PC-3 (cell line): ENCODE data around the gene EPB41L5. TPM values are rescaled to one million over a fixed set of nuclear protein-coding genes. Genes with fewer than 3 reads are reported as not detected.
"Not testable (repeated sequence)": the region's sequence is repeated elsewhere in the genome, so short reads cannot be mapped to it uniquely, and the experiment has no call there.

Experiments
- ATAC-seq: fragments of 200-7000 bp; cut with Tn5 transposase; 2 replicates; pipeline ENCODE4 v1.9.1; 2020; ENCODE audit warnings: mild to moderate bottlenecking, moderate library complexity
- BruUV-seq: library from RNA; stranded (reverse); fragments of 400-500 nt; replicated peaks from 2 replicates; lab custom pipeline; 2021; lab: Mats Ljungman, UMichigan
- CTCF ChIA-PET: fragments of 300-600 bp; sonication (Branson Sonifier 250); formaldehyde crosslinking; loops from one replicate; lab custom pipeline; 2022; ENCODE audit warnings: antibody characterized with exemption; lab: Charles Lee
- POLR2A ChIA-PET: fragments of 300-600 bp; sonication (Branson Sonifier 250); formaldehyde crosslinking; loops from one replicate; lab custom pipeline; 2022; ENCODE audit warnings: antibody characterized with exemption; ENCODE audit not compliant: unreplicated experiment; lab: Charles Lee
- DNase-seq: peaks from one replicate; pipeline ENCODE4 v3.0.0-alpha.2; 2015
- H2AFZ ChIP-seq: fragments of 300-600 bp; sonication (generic); 2 replicates; pipeline ENCODE4 v1.6.0; 2016; ENCODE audit warnings: antibody characterized with exemption, low read length
- H3F3A ChIP-seq: fragments of 300-600 bp; sonication (generic); one replicate; pipeline ENCODE4 v1.6.0; 2017; ENCODE audit warnings: antibody characterized with exemption, low read length, control low read depth, mild to moderate bottlenecking; ENCODE audit not compliant: unreplicated experiment
- H3K27ac ChIP-seq: fragments of 300-600 bp; sonication (generic); 2 replicates; pipeline ENCODE4 v1.5.1; 2016; ENCODE audit warnings: mild to moderate bottlenecking, low read length
- H3K27me3 ChIP-seq: fragments of 300-600 bp; sonication (generic); 2 replicates; pipeline ENCODE4 v1.6.1; 2016; ENCODE audit warnings: low read length, mixed read lengths
- H3K36me3 ChIP-seq: fragments of 300-600 bp; sonication (generic); 2 replicates; pipeline ENCODE4 v1.6.1; 2016; ENCODE audit warnings: low read depth, mixed run types, low read length, mixed read lengths
- H3K4me1 ChIP-seq: fragments of 300-600 bp; sonication (generic); 2 replicates; pipeline ENCODE4 v1.5.1; 2016; ENCODE audit warnings: low read length; ENCODE audit not compliant: insufficient read depth
- H3K4me2 ChIP-seq: fragments of 300-600 bp; sonication (generic); 2 replicates; pipeline ENCODE4 v1.6.0; 2016; ENCODE audit warnings: low read length
- H3K4me3 ChIP-seq: fragments of 300-600 bp; sonication (generic); 2 replicates; pipeline ENCODE4 v1.5.1; 2016; ENCODE audit warnings: mild to moderate bottlenecking, low read length, mixed read lengths
- H3K79me2 ChIP-seq: fragments of 300-600 bp; sonication (generic); 2 replicates; pipeline ENCODE4 v1.6.1; 2017; ENCODE audit warnings: low read length, mixed read lengths
- H3K9ac ChIP-seq: fragments of 300-600 bp; sonication (generic); 2 replicates; pipeline ENCODE4 v1.6.0; 2016; ENCODE audit warnings: mild to moderate bottlenecking, low read length
- H3K9me2 ChIP-seq: fragments of 300-600 bp; sonication (generic); replicated peaks from 2 replicates; pipeline ENCODE4 v1.6.1; 2016; ENCODE audit warnings: mixed run types, low read length, mixed read lengths
- H3K9me3 ChIP-seq: fragments of 300-600 bp; sonication (generic); 2 replicates; pipeline ENCODE4 v1.6.1; 2016; ENCODE audit warnings: low read length, mixed read lengths
- H4K20me1 ChIP-seq: fragments of 300-600 bp; sonication (generic); 2 replicates; pipeline ENCODE4 v1.6.1; 2016; ENCODE audit warnings: low read length, mixed read lengths
- CTCF ChIP-seq: fragments of 300-600 bp; sonication (generic); conservative IDR thresholded peaks from 2 replicates; pipeline ENCODE4 v1.5.1; 2017; ENCODE audit warnings: antibody characterized with exemption, low read depth, mild to moderate bottlenecking, low read length
- EZH2 ChIP-seq: fragments of 300-600 bp; sonication (generic); IDR thresholded peaks from one replicate; pipeline ENCODE4 v1.6.1; 2017; ENCODE audit warnings: antibody characterized with exemption, mild to moderate bottlenecking, low read length; ENCODE audit not compliant: unreplicated experiment
- EZH2phosphoT487 ChIP-seq: fragments of 300-600 bp; sonication (generic); IDR thresholded peaks from 2 replicates; pipeline ENCODE4 v1.6.1; 2018; ENCODE audit warnings: mild to moderate bottlenecking, antibody characterized with exemption, low read length, borderline replicate concordance
- intact Hi-C: fragments of 100-400 bp; cut with micrococcal nuclease; formaldehyde crosslinking; loops from 2 replicates; pipeline ENCODE4 v1.9.0; 2023
- total RNA-seq: library from RNA; depleted of rRNA; stranded (reverse); fragments of >200 nt; gene quantifications from 2 replicates; pipeline ENCODE4 v1.2.3, GENCODE V29; 2014

EPB41L5 gene
- total RNA-seq, 1 experiment from 2014 or later: 11.7 TPM

- Histone ChIP-seq H3K4me3 (no peak overlapping the region), H3K4me1 (peaks cover 25% of the 10 kb centered on the region), H3K9ac (peak overlapping the region; percentile 47; the same call in 1 of the 2 replicates), H4K20me1 (no peaks in the 10 kb centered on the region), H3K27me3 (no peaks in the 10 kb centered on the region), H3K27ac (peak overlapping the region; percentile 93), H3K36me3 (no peaks in the 10 kb centered on the region), H2AFZ (peak overlapping the region; percentile 35; the same call in 1 of the 2 replicates), H3K79me2 (no peaks in the 10 kb centered on the region), H3K9me3 (no peaks in the 10 kb centered on the region), H3K4me2 (peak overlapping the region; percentile 62), H3K9me2 (no peaks in the 10 kb centered on the region), H3F3A (peaks cover 3% of the 10 kb centered on the region)
- intact Hi-C loops: loop anchor here (1.0 kb wide), 1 partner anchor 24 kb away; no protein-coding TSS in a partner anchor
- DNase-seq (peak; percentile 24), ATAC-seq (peak; percentile 2; the same call in 1 of the 2 replicates)
- ChIA-PET CTCF (interaction anchor here (0.6 to 0.7 kb wide), 2 partner anchors 25 to 112 kb away, joined by 3 to 4 read pairs; no protein-coding TSS in a partner anchor), POLR2A (no interaction called here)
- BruUV-seq: no TSS peak
- no peak for TF ChIP-seq EZH2phosphoT487
- TF ChIP-seq CTCF: no peak
- TF ChIP-seq EZH2: no peak
These were observed 120.8 kb downstream of the EPB41L5 start for GRCh38 chr2:120133572-120134244.

GRCh38 chr2:120134263-120134662 is 121.4 kb downstream of the EPB41L5 start:
- BruUV-seq: no TSS peak
- no peak for TF ChIP-seq EZH2
- TF ChIP-seq CTCF: no peak
- TF ChIP-seq EZH2phosphoT487: no peak
- Histone ChIP-seq H3K36me3 (no peaks in the 10 kb centered on the region), H3K27me3 (no peaks in the 10 kb centered on the region), H3K4me1 (peaks cover 25% of the 10 kb centered on the region), H3K4me2 (peak overlapping the region; percentile 62), H3F3A (peaks cover 3% of the 10 kb centered on the region), H2AFZ (peak overlapping the region; percentile 35; the same call in 1 of the 2 replicates), H3K79me2 (no peaks in the 10 kb centered on the region), H3K9me2 (no peaks in the 10 kb centered on the region), H3K4me3 (no peak overlapping the region), H3K27ac (peak overlapping the region; percentile 93), H4K20me1 (no peaks in the 10 kb centered on the region), H3K9ac (peak overlapping the region; percentile 47; the same call in 1 of the 2 replicates), H3K9me3 (no peaks in the 10 kb centered on the region)
- CTCF ChIA-PET: interaction anchor here (0.6 to 0.7 kb wide), 2 partner anchors 26 to 113 kb away, joined by 3 to 4 read pairs; no protein-coding TSS in a partner anchor
- POLR2A ChIA-PET: no interaction called here
- intact Hi-C loops: loop anchor here (1.0 kb wide), 1 partner anchor 25 kb away; no protein-coding TSS in a partner anchor
- ATAC-seq: peak; percentile 100
- DNase-seq: peak; percentile 99

GRCh38 chr2:120135013-120135412 is 122.1 kb downstream of the EPB41L5 start:
- H3K9me3 ChIP-seq, ATAC-seq, H3K9me2 ChIP-seq, H4K20me1 ChIP-seq, BruUV-seq, H3K4me3 ChIP-seq, H3K27me3 ChIP-seq, DNase-seq, H2AFZ ChIP-seq, H3K79me2 ChIP-seq, H3K36me3 ChIP-seq, POLR2A ChIA-PET, H3F3A ChIP-seq, CTCF ChIA-PET, intact Hi-C loops: not testable (repeated sequence)
- Histone ChIP-seq H3K27ac (peak overlapping the region; percentile 93), H3K9ac (peak overlapping the region; percentile 28; the same call in 1 of the 2 replicates), H3K4me2 (peak overlapping the region; percentile 52; the same call in 1 of the 2 replicates), H3K4me1 (peaks cover 25% of the 10 kb centered on the region)
